Measurements from ENCODE around the gene ABCA5. TPM values are rescaled to one million over a fixed set of nuclear protein-coding genes. Genes with fewer than 3 reads are reported as not detected.

The ABCA5 gene
- total and polyA plus RNA-seq, 9 of the 15 experiments (the other 6 are each of a cell fraction or from before 2014, with no cell fraction given): 0.74 to 2.3 (median 1.4) TPM

DNA sequence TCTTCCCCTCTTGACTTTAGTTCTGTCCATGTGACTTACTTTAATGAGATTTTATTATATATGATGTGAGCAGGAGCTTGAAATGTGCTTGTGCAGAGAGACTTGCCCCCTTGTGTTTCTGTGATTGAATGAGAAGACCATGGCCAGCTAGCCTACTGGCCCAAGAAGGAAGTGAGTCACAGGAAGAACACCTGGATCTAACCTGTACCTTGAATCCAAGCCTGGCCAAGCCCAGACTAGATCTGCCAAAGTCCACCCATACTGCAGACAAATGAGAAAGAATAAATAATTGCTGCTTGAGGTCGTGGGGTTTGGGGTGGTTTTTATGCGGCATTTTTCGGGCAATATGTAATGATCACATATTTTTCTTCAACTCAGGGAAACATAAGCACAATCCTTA lies 107.9 kb downstream of the ABCA5 start (continued):
- TF ChIP-seq, protein P1, sequence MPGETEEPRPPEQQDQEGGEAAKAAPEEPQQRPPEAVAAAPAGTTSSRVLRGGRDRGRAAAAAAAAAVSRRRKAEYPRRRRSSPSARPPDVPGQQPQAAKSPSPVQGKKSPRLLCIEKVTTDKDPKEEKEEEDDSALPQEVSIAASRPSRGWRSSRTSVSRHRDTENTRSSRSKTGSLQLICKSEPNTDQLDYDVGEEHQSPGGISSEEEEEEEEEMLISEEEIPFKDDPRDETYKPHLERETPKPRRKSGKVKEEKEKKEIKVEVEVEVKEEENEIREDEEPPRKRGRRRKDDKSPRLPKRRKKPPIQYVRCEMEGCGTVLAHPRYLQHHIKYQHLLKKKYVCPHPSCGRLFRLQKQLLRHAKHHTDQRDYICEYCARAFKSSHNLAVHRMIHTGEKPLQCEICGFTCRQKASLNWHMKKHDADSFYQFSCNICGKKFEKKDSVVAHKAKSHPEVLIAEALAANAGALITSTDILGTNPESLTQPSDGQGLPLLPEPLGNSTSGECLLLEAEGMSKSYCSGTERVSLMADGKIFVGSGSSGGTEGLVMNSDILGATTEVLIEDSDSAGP (CRISPR knock-in tag; IDR thresholded peaks at IDR 0.05): no peak
- TF ChIP-seq BDP1 (IDR thresholded peaks at IDR 0.05; ENCODE audit: insufficient read depth, insufficient read length) (no peak), MED1 (CRISPR knock-in tag; IDR thresholded peaks at IDR 0.05; ENCODE audit: borderline replicate concordance) (no peak), HDAC8 (tag; IDR thresholded peaks at IDR 0.05) (no peak), ZKSCAN8 (CRISPR knock-in tag; IDR thresholded peaks at IDR 0.05) (no peak), TRIM24 (IDR thresholded peaks at IDR 0.05) (no peak)
- TF ChIP-seq, protein P2, sequence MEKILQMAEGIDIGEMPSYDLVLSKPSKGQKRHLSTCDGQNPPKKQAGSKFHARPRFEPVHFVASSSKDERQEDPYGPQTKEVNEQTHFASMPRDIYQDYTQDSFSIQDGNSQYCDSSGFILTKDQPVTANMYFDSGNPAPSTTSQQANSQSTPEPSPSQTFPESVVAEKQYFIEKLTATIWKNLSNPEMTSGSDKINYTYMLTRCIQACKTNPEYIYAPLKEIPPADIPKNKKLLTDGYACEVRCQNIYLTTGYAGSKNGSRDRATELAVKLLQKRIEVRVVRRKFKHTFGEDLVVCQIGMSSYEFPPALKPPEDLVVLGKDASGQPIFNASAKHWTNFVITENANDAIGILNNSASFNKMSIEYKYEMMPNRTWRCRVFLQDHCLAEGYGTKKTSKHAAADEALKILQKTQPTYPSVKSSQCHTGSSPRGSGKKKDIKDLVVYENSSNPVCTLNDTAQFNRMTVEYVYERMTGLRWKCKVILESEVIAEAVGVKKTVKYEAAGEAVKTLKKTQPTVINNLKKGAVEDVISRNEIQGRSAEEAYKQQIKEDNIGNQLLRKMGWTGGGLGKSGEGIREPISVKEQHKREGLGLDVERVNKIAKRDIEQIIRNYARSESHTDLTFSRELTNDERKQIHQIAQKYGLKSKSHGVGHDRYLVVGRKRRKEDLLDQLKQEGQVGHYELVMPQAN (IDR thresholded peaks at IDR 0.05; ENCODE audit: borderline replicate concordance): no peak
